ENCODE data around the gene SHROOM1. TPM values are rescaled to one million over a fixed set of nuclear protein-coding genes. Genes with fewer than 3 reads are reported as not detected.

Gene SHROOM1
- total and polyA plus RNA-seq, 10 donors: 1.1 to 26.1 (median 3.1) TPM

- H3K4me1 ChIP-seq: peaks cover 4 to 53% (median 42%) of the 10 kb centered on the region in 6 donors
- H3K4me3 ChIP-seq: peak overlapping the region in 1 of 8 donors; percentile 67
- intact Hi-C loops (cut with DNase I; ENCODE audit: low total_unique reads): no loop called here
- no peak overlapping the region for H3K27ac ChIP-seq
- no peaks in the 10 kb centered on the region for H3K36me3 ChIP-seq
- H3K27me3 ChIP-seq (replicated peaks in 1 of 7): peaks cover 0 to 95% (median 48%) of the 10 kb centered on the region in 7 donors
- 77 to 90% (median 81%) methylated on average over 6 of the region's 6 CpGs for WGBS, 5 donors
- DNase-seq: no peak
- H3K9me3 ChIP-seq: no peaks in the 10 kb centered on the region
- TF ChIP-seq, protein P1, sequence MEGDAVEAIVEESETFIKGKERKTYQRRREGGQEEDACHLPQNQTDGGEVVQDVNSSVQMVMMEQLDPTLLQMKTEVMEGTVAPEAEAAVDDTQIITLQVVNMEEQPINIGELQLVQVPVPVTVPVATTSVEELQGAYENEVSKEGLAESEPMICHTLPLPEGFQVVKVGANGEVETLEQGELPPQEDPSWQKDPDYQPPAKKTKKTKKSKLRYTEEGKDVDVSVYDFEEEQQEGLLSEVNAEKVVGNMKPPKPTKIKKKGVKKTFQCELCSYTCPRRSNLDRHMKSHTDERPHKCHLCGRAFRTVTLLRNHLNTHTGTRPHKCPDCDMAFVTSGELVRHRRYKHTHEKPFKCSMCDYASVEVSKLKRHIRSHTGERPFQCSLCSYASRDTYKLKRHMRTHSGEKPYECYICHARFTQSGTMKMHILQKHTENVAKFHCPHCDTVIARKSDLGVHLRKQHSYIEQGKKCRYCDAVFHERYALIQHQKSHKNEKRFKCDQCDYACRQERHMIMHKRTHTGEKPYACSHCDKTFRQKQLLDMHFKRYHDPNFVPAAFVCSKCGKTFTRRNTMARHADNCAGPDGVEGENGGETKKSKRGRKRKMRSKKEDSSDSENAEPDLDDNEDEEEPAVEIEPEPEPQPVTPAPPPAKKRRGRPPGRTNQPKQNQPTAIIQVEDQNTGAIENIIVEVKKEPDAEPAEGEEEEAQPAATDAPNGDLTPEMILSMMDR (IDR thresholded peaks at IDR 0.05 in 8 of 11, conservative IDR thresholded peaks at IDR 0.05 in 3 of 11): no peak
- TF ChIP-seq POLR2A (IDR thresholded peaks at IDR 0.05) (no peak), POLR2AphosphoS5 (IDR thresholded peaks at IDR 0.05) (no peak)
These were observed 3.9 kb downstream of the SHROOM1 start for GRCh38 chr5:132826424-132827082.

DNA sequence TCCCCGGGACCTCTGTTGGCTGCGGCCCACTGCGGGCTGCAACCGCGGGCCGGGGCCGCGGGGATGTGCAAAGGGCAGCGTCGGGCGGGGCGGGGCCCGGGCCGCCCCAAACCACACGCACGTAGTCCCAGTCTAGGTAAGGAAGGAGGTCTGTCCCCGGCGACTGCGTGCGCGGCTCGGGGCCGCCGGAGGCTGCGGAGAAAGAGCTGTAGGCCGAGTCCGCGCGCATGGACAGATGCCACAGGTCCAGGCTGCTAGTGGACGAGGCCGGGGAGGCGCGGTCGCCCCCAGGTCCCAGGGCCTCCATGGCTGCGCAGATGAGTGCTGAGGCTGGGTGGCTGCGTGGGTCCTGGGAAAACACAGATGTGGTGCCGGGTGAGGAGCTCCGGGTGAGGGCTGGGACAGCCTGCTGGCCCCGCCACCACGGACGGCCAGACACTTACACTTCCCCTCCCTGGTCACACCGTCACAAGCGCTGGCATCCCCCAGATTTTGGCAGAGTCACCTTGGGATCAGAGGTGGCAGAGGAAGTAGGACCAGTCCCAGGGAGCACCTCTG lies 4.5 kb downstream of the SHROOM1 start:
- TF ChIP-seq POLR2AphosphoS5 (IDR thresholded peaks at IDR 0.05) (no peak), POLR2A (IDR thresholded peaks at IDR 0.05) (no peak)
- TF ChIP-seq, protein P1 (IDR thresholded peaks at IDR 0.05 in 8 of 11, conservative IDR thresholded peaks at IDR 0.05 in 3 of 11): no peak
- Histone ChIP-seq H3K27ac (no peak overlapping the region), H3K36me3 (no peaks in the 10 kb centered on the region), H3K4me3 (peak overlapping the region; percentile 16 to 67 (median 34)), H3K27me3 (replicated peaks in 1 of 7) (peaks cover 0 to 95% (median 44%) of the 10 kb centered on the region in 7 donors), H3K9me3 (no peaks in the 10 kb centered on the region), H3K4me1 (peaks cover 4 to 50% (median 39%) of the 10 kb centered on the region in 6 donors)
- WGBS, 5 donors: 16 to 89% (median 20%) methylated on average over 5 to 43 of the region's 43 CpGs
- DNase-seq: no peak
- intact Hi-C loops (cut with DNase I; ENCODE audit: low total_unique reads): no loop called here

- peak overlapping the region; percentile 16 to 67 (median 34) for H3K4me3 ChIP-seq
- intact Hi-C loops (cut with DNase I; ENCODE audit: low total_unique reads): no loop called here
These were observed 5.2 kb downstream of the SHROOM1 start for GRCh38 chr5:132825033-132825833.

More at GRCh38 chr5:132825033-132825833, 5.2 kb downstream of the SHROOM1 start:
- no peak for TF ChIP-seq POLR2AphosphoS5 (IDR thresholded peaks at IDR 0.05)
- TF ChIP-seq, protein P1 (IDR thresholded peaks at IDR 0.05 in 8 of 11, conservative IDR thresholded peaks at IDR 0.05 in 3 of 11): no peak
- TF ChIP-seq POLR2A (IDR thresholded peaks at IDR 0.05): no peak
- H3K9me3 ChIP-seq: no peaks in the 10 kb centered on the region
- peaks cover 4 to 45% (median 36%) of the 10 kb centered on the region in 6 donors for H3K4me1 ChIP-seq
- peaks cover 0 to 95% (median 45%) of the 10 kb centered on the region in 7 donors for H3K27me3 ChIP-seq (replicated peaks in 1 of 7)
- no peak for DNase-seq
- H3K27ac ChIP-seq: no peak overlapping the region
- H3K36me3 ChIP-seq: no peaks in the 10 kb centered on the region
- WGBS, 5 donors: 24 to 89% (median 27%) methylated on average over 5 to 71 of the region's 71 CpGs
